HCT116 (cell line): ENCODE data around the gene MED27. TPM values are rescaled to one million over a fixed set of nuclear protein-coding genes. Genes with fewer than 3 reads are reported as not detected.

Experiments used
- ATAC-seq: fragments of 200-7000 bp; cut with Tn5 transposase; 2 replicates; pipeline ENCODE4 v1.9.1; 2020; ENCODE audit warnings: mild to moderate bottlenecking, moderate library complexity
- BruUV-seq: library from RNA; stranded (reverse); fragments of 400-500 nt; replicated peaks from 2 replicates; lab custom pipeline; 2021; lab: Mats Ljungman, UMichigan
- CTCF ChIA-PET: fragments of 300-600 bp; sonication (Branson Sonifier 250); formaldehyde crosslinking; loops from one replicate; lab custom pipeline; 2021; ENCODE audit warnings: antibody characterized with exemption; lab: Charles Lee
- POLR2A ChIA-PET: fragments of 300-600, 350-600 bp; sonication (Branson Sonifier 250); formaldehyde crosslinking; loops from one replicate; lab custom pipeline; 2021; ENCODE audit warnings: antibody characterized with exemption; lab: Charles Lee
- RAD21 ChIA-PET, 2 experiments: fragments of 300-600 bp; sonication (Branson Sonifier 250); formaldehyde crosslinking; loops; one replicate each; lab custom pipeline; 2023; ENCODE audit warnings: low total read pairs in 2 of 2; ENCODE audit not compliant: uncharacterized antibody in 2 of 2, unreplicated experiment in 2 of 2, low non-redundant PET in 1 of 2; lab: Charles Lee
- DNase-seq: peaks from one replicate; pipeline ENCODE4 v3.0.0-alpha.2; 2010; ENCODE audit warnings: low read depth, low spot score
- H2AFZ ChIP-seq: fragments of 200-600 bp; shearing (Covaris generic), sonication (generic); 2 replicates; pipeline ENCODE4 v1.6.1; 2017; ENCODE audit warnings: low read depth, mixed run types, mixed read lengths, antibody characterized with exemption, low read length; ENCODE audit not compliant: poor library complexity, severe bottlenecking
- H3K27ac ChIP-seq: 2 replicates; pipeline ENCODE4 v1.5.1; 2012; ENCODE audit warnings: low read depth, low read length
- H3K27me3 ChIP-seq: fragments of 200-600 bp; sonication (generic); 2 replicates; pipeline ENCODE4 v1.6.1; 2016; ENCODE audit warnings: mixed run types, low read length, mixed read lengths; ENCODE audit not compliant: insufficient read depth
- H3K36me3 ChIP-seq, 2 experiments: fragments of 200-500 bp in 1 of 2; fragments of 200-600 bp in 1 of 2; sonication (Bioruptor generic) in 1 of 2; sonication (generic) in 1 of 2; 2 replicates each; pipeline versions ENCODE4 v1.5.1 to v1.6.1; 2014 to 2016; ENCODE audit warnings: low read length in 2 of 2, inconsistent platforms in 1 of 2, mixed read lengths in 1 of 2, mixed run types in 1 of 2; ENCODE audit not compliant: insufficient read depth in 2 of 2, control insufficient read depth in 1 of 2
- H3K4me1 ChIP-seq, 2 experiments: fragments of 200-600 bp in 1 of 2; sonication (generic) in 1 of 2; 2 replicates each; pipeline versions ENCODE4 v1.5.1 to v1.6.1; 2012 to 2017; ENCODE audit warnings: low read length in 2 of 2, inconsistent platforms in 1 of 2, mild to moderate bottlenecking in 1 of 2, mixed read lengths in 1 of 2, mixed run types in 1 of 2, moderate library complexity in 1 of 2; ENCODE audit not compliant: insufficient read depth in 2 of 2, control insufficient read depth in 1 of 2
- H3K4me2 ChIP-seq: fragments of 200-600 bp; sonication (generic); 2 replicates; pipeline ENCODE4 v1.6.1; 2017; ENCODE audit warnings: mixed run types, low read length, mixed read lengths
- H3K4me3 ChIP-seq, 2 experiments: fragments of 200-600 bp in 1 of 2; sonication (generic) in 1 of 2; replicated peaks in 1 of 2; 2 replicates each; pipeline ENCODE4 v1.5.1; 2011 to 2016; ENCODE audit warnings: low read length in 2 of 2, control low read depth in 1 of 2, low read depth in 1 of 2, mild to moderate bottlenecking in 1 of 2, mixed read lengths in 1 of 2, mixed run types in 1 of 2
- H3K79me2 ChIP-seq: fragments of 200-600 bp; sonication (generic); 2 replicates; pipeline ENCODE4 v1.6.1; 2017; ENCODE audit warnings: mild to moderate bottlenecking, mixed run types, low read length, moderate library complexity, mixed read lengths; ENCODE audit not compliant: insufficient read depth
- H3K9ac ChIP-seq: fragments of 200-600 bp; sonication (generic); 2 replicates; pipeline ENCODE4 v1.6.1; 2016; ENCODE audit warnings: low read length, mixed read lengths
- H3K9me2 ChIP-seq: fragments of 200-600 bp; sonication (generic), shearing (Covaris generic); 2 replicates; pipeline ENCODE4 v1.6.1; 2017; ENCODE audit warnings: mixed run types, mild to moderate bottlenecking, moderate library complexity; ENCODE audit not compliant: insufficient read depth
- H3K9me3 ChIP-seq, 2 experiments: fragments of 200-500 bp in 1 of 2; fragments of 200-600 bp in 1 of 2; sonication (Bioruptor generic) in 1 of 2; sonication (generic) in 1 of 2; 2 replicates each; pipeline ENCODE4 v1.6.1; 2014 to 2017; ENCODE audit warnings: low read length in 2 of 2, mixed read lengths in 2 of 2, inconsistent platforms in 1 of 2, low read depth in 1 of 2, mild to moderate bottlenecking in 1 of 2, mixed run types in 1 of 2, moderate library complexity in 1 of 2; ENCODE audit not compliant: control insufficient read depth in 1 of 2, insufficient read depth in 1 of 2
- H4K20me1 ChIP-seq: fragments of 200-600 bp; sonication (generic), shearing (Covaris generic); 2 replicates; pipeline ENCODE4 v1.6.1; 2017; ENCODE audit warnings: mixed run types, mild to moderate bottlenecking, moderate library complexity; ENCODE audit not compliant: insufficient read depth
- ATF3 ChIP-seq: IDR thresholded peaks from 2 replicates; pipeline ENCODE4 v1.6.1; 2012
- CBX3 ChIP-seq: IDR thresholded peaks from 2 replicates; pipeline ENCODE4 v1.6.1; 2012; ENCODE audit warnings: low read depth
- CEBPB ChIP-seq: IDR thresholded peaks from 2 replicates; pipeline ENCODE4 v1.6.1; 2012; ENCODE audit warnings: low read depth
- EGR1 ChIP-seq: IDR thresholded peaks from 2 replicates; pipeline ENCODE4 v1.6.1; 2012; ENCODE audit warnings: low read depth
- ELF1 ChIP-seq: IDR thresholded peaks from 2 replicates; pipeline ENCODE4 v1.6.1; 2012; ENCODE audit warnings: low read depth, borderline replicate concordance
- EZH2 ChIP-seq: fragments of 200-600 bp; sonication (generic); IDR thresholded peaks from 2 replicates; pipeline ENCODE4 v1.6.1; 2017; ENCODE audit warnings: antibody characterized with exemption, mixed run types
- EZH2phosphoT487 ChIP-seq: fragments of 200-600 bp; IDR thresholded peaks from 2 replicates; pipeline ENCODE4 v1.6.1; 2018; ENCODE audit warnings: antibody characterized with exemption, borderline replicate concordance
- JUND ChIP-seq: IDR thresholded peaks from 2 replicates; pipeline ENCODE4 v1.6.1; 2012
- MAX ChIP-seq: IDR thresholded peaks from 2 replicates; pipeline ENCODE4 v1.6.1; 2012
- POLR2A ChIP-seq: IDR thresholded peaks from 2 replicates; pipeline ENCODE4 v1.7.0; 2011; ENCODE audit warnings: borderline replicate concordance; ENCODE audit not compliant: insufficient read depth, insufficient read length; ENCODE audit errors: extremely low read depth
- POLR2AphosphoS5 ChIP-seq: IDR thresholded peaks from 2 replicates; pipeline ENCODE4 v1.6.1; 2011; ENCODE audit warnings: mild to moderate bottlenecking, low read depth, low read length, moderate library complexity
- RAD21 ChIP-seq: IDR thresholded peaks from 2 replicates; pipeline ENCODE4 v1.6.1; 2012; ENCODE audit warnings: low read depth, mild to moderate bottlenecking
- SIN3A ChIP-seq: IDR thresholded peaks from 2 replicates; pipeline ENCODE4 v1.6.1; 2012; ENCODE audit warnings: low read depth
- SRF ChIP-seq: IDR thresholded peaks from 2 replicates; pipeline ENCODE4 v1.6.1; 2012; ENCODE audit warnings: low read depth
- TCF7L2 ChIP-seq: IDR thresholded peaks from 2 replicates; pipeline ENCODE4 v1.7.0; 2011; ENCODE audit warnings: borderline replicate concordance, inconsistent platforms; ENCODE audit not compliant: insufficient read depth, insufficient read length; ENCODE audit errors: extremely low read depth
- YY1 ChIP-seq: IDR thresholded peaks from 2 replicates; pipeline ENCODE4 v1.6.1; 2011; ENCODE audit warnings: low read length, low read depth, moderate library complexity, mild to moderate bottlenecking; ENCODE audit not compliant: insufficient replicate concordance; ENCODE audit errors: extremely low read depth
- intact Hi-C: fragments of 100-400 bp; cut with micrococcal nuclease; formaldehyde crosslinking; loops from 2 replicates; pipeline ENCODE4 v1.10.0; 2022
- total RNA-seq: library from RNA; stranded (reverse); gene quantifications from one replicate; pipeline ENCODE4 v1.2.1, GENCODE V29; 2021; ENCODE audit not compliant: unreplicated experiment
- TF ChIP-seq, protein P1 (sequence below): IDR thresholded peaks from 2 replicates; pipeline ENCODE4 v1.6.1; 2012; ENCODE audit warnings: low read depth
- TF ChIP-seq, protein P2 (sequence below), 3 experiments: fragments of 200-600 bp in 1 of 3; sonication (generic) in 1 of 3; IDR thresholded peaks in 2 of 3; conservative IDR thresholded peaks in 1 of 3; 2 replicates each; pipeline ENCODE4 v1.5.1; 2012 to 2017; ENCODE audit warnings: low read depth in 2 of 3, low read length in 2 of 3, antibody characterized with exemption in 1 of 3, borderline replicate concordance in 1 of 3, control low read depth in 1 of 3, mild to moderate bottlenecking in 1 of 3, mixed read lengths in 1 of 3, mixed run types in 1 of 3, moderate library complexity in 1 of 3; ENCODE audit not compliant: insufficient read depth in 1 of 3

MED27 gene
- total RNA-seq, 1 experiment from 2014 or later: 26.9 TPM

- Histone ChIP-seq H3K9me3 (no peaks in the 10 kb centered on the region), H4K20me1 (no peaks in the 10 kb centered on the region), H3K27ac (no peak overlapping the region), H3K4me1 (no peaks in the 10 kb centered on the region), H3K9me2 (no peaks in the 10 kb centered on the region), H3K79me2 (no peaks in the 10 kb centered on the region), H3K27me3 (peaks cover 47% of the 10 kb centered on the region), H3K4me3 (no peak overlapping the region), H2AFZ (no peak overlapping the region), H3K4me2 (no peak overlapping the region), H3K9ac (no peak overlapping the region), H3K36me3 (no peaks in the 10 kb centered on the region)
- RAD21 ChIA-PET: interaction anchor here in 1 of 2 experiments (0.7 kb wide), 1 partner anchor 68 kb away, joined by 3 read pairs; no protein-coding TSS in a partner anchor
- POLR2A ChIA-PET: no interaction called here
- intact Hi-C loops: no loop called here
- no peak for ATAC-seq
- TF ChIP-seq TCF7L2 (no peak), EGR1 (no peak), CEBPB (no peak), EZH2phosphoT487 (no peak), RAD21 (no peak), SIN3A (no peak), EZH2 (no peak), ELF1 (no peak), POLR2AphosphoS5 (no peak), JUND (no peak), MAX (no peak), POLR2A (no peak), CBX3 (no peak), YY1 (no peak), ATF3 (no peak), SRF (no peak)
- TF ChIP-seq, protein P1, sequence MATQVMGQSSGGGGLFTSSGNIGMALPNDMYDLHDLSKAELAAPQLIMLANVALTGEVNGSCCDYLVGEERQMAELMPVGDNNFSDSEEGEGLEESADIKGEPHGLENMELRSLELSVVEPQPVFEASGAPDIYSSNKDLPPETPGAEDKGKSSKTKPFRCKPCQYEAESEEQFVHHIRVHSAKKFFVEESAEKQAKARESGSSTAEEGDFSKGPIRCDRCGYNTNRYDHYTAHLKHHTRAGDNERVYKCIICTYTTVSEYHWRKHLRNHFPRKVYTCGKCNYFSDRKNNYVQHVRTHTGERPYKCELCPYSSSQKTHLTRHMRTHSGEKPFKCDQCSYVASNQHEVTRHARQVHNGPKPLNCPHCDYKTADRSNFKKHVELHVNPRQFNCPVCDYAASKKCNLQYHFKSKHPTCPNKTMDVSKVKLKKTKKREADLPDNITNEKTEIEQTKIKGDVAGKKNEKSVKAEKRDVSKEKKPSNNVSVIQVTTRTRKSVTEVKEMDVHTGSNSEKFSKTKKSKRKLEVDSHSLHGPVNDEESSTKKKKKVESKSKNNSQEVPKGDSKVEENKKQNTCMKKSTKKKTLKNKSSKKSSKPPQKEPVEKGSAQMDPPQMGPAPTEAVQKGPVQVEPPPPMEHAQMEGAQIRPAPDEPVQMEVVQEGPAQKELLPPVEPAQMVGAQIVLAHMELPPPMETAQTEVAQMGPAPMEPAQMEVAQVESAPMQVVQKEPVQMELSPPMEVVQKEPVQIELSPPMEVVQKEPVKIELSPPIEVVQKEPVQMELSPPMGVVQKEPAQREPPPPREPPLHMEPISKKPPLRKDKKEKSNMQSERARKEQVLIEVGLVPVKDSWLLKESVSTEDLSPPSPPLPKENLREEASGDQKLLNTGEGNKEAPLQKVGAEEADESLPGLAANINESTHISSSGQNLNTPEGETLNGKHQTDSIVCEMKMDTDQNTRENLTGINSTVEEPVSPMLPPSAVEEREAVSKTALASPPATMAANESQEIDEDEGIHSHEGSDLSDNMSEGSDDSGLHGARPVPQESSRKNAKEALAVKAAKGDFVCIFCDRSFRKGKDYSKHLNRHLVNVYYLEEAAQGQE: no peak
- TF ChIP-seq, protein P2, sequence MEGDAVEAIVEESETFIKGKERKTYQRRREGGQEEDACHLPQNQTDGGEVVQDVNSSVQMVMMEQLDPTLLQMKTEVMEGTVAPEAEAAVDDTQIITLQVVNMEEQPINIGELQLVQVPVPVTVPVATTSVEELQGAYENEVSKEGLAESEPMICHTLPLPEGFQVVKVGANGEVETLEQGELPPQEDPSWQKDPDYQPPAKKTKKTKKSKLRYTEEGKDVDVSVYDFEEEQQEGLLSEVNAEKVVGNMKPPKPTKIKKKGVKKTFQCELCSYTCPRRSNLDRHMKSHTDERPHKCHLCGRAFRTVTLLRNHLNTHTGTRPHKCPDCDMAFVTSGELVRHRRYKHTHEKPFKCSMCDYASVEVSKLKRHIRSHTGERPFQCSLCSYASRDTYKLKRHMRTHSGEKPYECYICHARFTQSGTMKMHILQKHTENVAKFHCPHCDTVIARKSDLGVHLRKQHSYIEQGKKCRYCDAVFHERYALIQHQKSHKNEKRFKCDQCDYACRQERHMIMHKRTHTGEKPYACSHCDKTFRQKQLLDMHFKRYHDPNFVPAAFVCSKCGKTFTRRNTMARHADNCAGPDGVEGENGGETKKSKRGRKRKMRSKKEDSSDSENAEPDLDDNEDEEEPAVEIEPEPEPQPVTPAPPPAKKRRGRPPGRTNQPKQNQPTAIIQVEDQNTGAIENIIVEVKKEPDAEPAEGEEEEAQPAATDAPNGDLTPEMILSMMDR (IDR thresholded peaks at IDR 0.05 in 2 of 3, conservative IDR thresholded peaks at IDR 0.05 in 1 of 3; ENCODE audit: borderline replicate concordance in 1 of 3, insufficient read depth in 1 of 3, low read depth in 2 of 3, low read length in 2 of 3): no peak
- no peak for DNase-seq
- CTCF ChIA-PET: no interaction called here
- BruUV-seq: no TSS peak
Observed at GRCh38 chr9:132126680-132127236, 47.1 kb upstream of the MED27 start.
